H9 (cell line): ENCODE measurements around the gene PCCA. TPM values are rescaled to one million over a fixed set of nuclear protein-coding genes. Genes with fewer than 3 reads are reported as not detected.
"Not testable (repeated sequence)": the region's sequence is repeated elsewhere in the genome, so short reads cannot be mapped to it uniquely, and the experiment has no call there.

Experiments used
- DNase-seq: peaks from one replicate; pipeline ENCODE4 v3.0.0-alpha.2; 2017
- H2AFZ ChIP-seq: one replicate; pipeline ENCODE4 v1.6.1; 2013; ENCODE audit warnings: mild to moderate bottlenecking, low read length, control low read depth, moderate library complexity
- H2AK5ac ChIP-seq: 2 replicates; pipeline ENCODE4 v1.6.1; 2013; ENCODE audit warnings: low read length, control low read depth, mixed read lengths; ENCODE audit not compliant: insufficient read length
- H2BK120ac ChIP-seq: one replicate; pipeline ENCODE4 v1.6.1; 2013; ENCODE audit warnings: low read depth, mild to moderate bottlenecking, low read length, control low read depth, inconsistent platforms; ENCODE audit not compliant: poor library complexity, severe bottlenecking
- H2BK12ac ChIP-seq: 2 replicates; pipeline ENCODE4 v1.6.1; 2013; ENCODE audit warnings: low read length, control low read depth, mixed read lengths, low read depth; ENCODE audit not compliant: insufficient read length
- H2BK15ac ChIP-seq: 2 replicates; pipeline ENCODE4 v1.6.1; 2013; ENCODE audit warnings: low read depth, low read length, control low read depth
- H2BK20ac ChIP-seq: one replicate; pipeline ENCODE4 v1.6.1; 2013; ENCODE audit warnings: low read depth, mild to moderate bottlenecking, low read length, control low read depth, inconsistent platforms; ENCODE audit not compliant: poor library complexity, severe bottlenecking
- H2BK5ac ChIP-seq: 2 replicates; pipeline ENCODE4 v1.6.1; 2013; ENCODE audit warnings: low read length, control low read depth, mixed read lengths; ENCODE audit not compliant: insufficient read length
- H3K14ac ChIP-seq: 2 replicates; pipeline ENCODE4 v1.6.1; 2013; ENCODE audit warnings: low read length, control low read depth; ENCODE audit not compliant: insufficient read depth
- H3K18ac ChIP-seq: 2 replicates; pipeline ENCODE4 v1.6.1; 2013; ENCODE audit warnings: low read depth, mild to moderate bottlenecking, mixed read lengths, low read length, control low read depth; ENCODE audit not compliant: insufficient read length
- H3K23ac ChIP-seq: 2 replicates; pipeline ENCODE4 v1.6.1; 2013; ENCODE audit warnings: low read length, control low read depth, mixed read lengths, low read depth; ENCODE audit not compliant: insufficient read length
- H3K23me2 ChIP-seq: 2 replicates; pipeline ENCODE4 v1.6.1; 2013; ENCODE audit warnings: low read depth, mild to moderate bottlenecking, mixed read lengths, low read length, control low read depth; ENCODE audit not compliant: insufficient read length, poor library complexity, severe bottlenecking
- H3K27ac ChIP-seq: 2 replicates; pipeline ENCODE4 v1.5.1; 2013; ENCODE audit warnings: low read length, control low read depth, mixed read lengths, low read depth; ENCODE audit not compliant: insufficient read length
- H3K27me3 ChIP-seq: 2 replicates; pipeline ENCODE4 v1.6.1; 2013; ENCODE audit warnings: low read length, control low read depth, inconsistent platforms; ENCODE audit not compliant: insufficient read depth
- H3K4ac ChIP-seq: 2 replicates; pipeline ENCODE4 v1.6.1; 2013; ENCODE audit warnings: low read depth, mild to moderate bottlenecking, control low read depth, inconsistent platforms, low read length, moderate library complexity
- H3K4me1 ChIP-seq: 2 replicates; pipeline ENCODE4 v1.6.1; 2013; ENCODE audit warnings: low read length, control low read depth, inconsistent platforms; ENCODE audit not compliant: insufficient read depth
- H3K4me2 ChIP-seq: 2 replicates; pipeline ENCODE4 v1.6.1; 2013; ENCODE audit warnings: low read length, control low read depth, mixed read lengths; ENCODE audit not compliant: insufficient read length, insufficient read depth
- H3K56ac ChIP-seq: 2 replicates; pipeline ENCODE4 v1.6.1; 2013; ENCODE audit warnings: low read depth, mild to moderate bottlenecking, mixed read lengths, low read length, control low read depth; ENCODE audit not compliant: insufficient read length
- H3K79me1 ChIP-seq: 2 replicates; pipeline ENCODE4 v1.6.1; 2013; ENCODE audit warnings: low read depth, mild to moderate bottlenecking, moderate library complexity, low read length, control low read depth, inconsistent platforms; ENCODE audit not compliant: insufficient read depth, poor library complexity, severe bottlenecking
- H3K79me2 ChIP-seq: 2 replicates; pipeline ENCODE4 v1.6.1; 2013; ENCODE audit warnings: low read length, control low read depth, inconsistent platforms; ENCODE audit not compliant: insufficient read depth
- H3K9ac ChIP-seq: 2 replicates; pipeline ENCODE4 v1.6.1; 2013; ENCODE audit warnings: low read length, control low read depth, mixed read lengths; ENCODE audit not compliant: insufficient read length; ENCODE audit errors: extremely low read depth
- H3K9me3 ChIP-seq: one replicate; pipeline ENCODE4 v1.6.1; 2013; ENCODE audit warnings: low read depth, low read length, inconsistent platforms; ENCODE audit not compliant: control insufficient read depth
- H3T11ph ChIP-seq: one replicate; pipeline ENCODE4 v1.6.1; 2013; ENCODE audit warnings: mild to moderate bottlenecking, low read length, control low read depth, inconsistent platforms
- H4K20me1 ChIP-seq: one replicate; pipeline ENCODE4 v1.6.1; 2013; ENCODE audit not compliant: control insufficient read depth, insufficient read length, insufficient read depth
- H4K5ac ChIP-seq: 2 replicates; pipeline ENCODE4 v1.6.1; 2013; ENCODE audit warnings: low read depth, mild to moderate bottlenecking, mixed read lengths, low read length, control low read depth; ENCODE audit not compliant: insufficient read length
- H4K8ac ChIP-seq: replicated peaks from 2 replicates; pipeline ENCODE4 v1.6.1; 2013; ENCODE audit warnings: low read length, control low read depth, mixed read lengths, low read depth; ENCODE audit not compliant: insufficient read length
- H4K91ac ChIP-seq: 2 replicates; pipeline ENCODE4 v1.6.1; 2013; ENCODE audit warnings: low read depth, mild to moderate bottlenecking, moderate library complexity, mixed read lengths, low read length, control low read depth; ENCODE audit not compliant: insufficient read length
- H3K27ac Mint-ChIP-seq, 3 experiments: 2 replicates in 2 of 3; 3 replicates in 1 of 3; pipeline ENCODE4 v1.8.0; 2020 to 2021; ENCODE audit warnings: mixed read lengths in 3 of 3, mild to moderate bottlenecking in 1 of 3, moderate library complexity in 1 of 3
- H3K27me3 Mint-ChIP-seq: 2 replicates; pipeline ENCODE4 v1.8.0; 2021; ENCODE audit warnings: low read depth, mild to moderate bottlenecking, moderate library complexity, mixed read lengths
- H3K36me3 Mint-ChIP-seq, 3 experiments: 2 replicates in 2 of 3; 3 replicates in 1 of 3; pipeline ENCODE4 v1.8.0; 2020 to 2021; ENCODE audit warnings: low read depth in 3 of 3, mixed read lengths in 3 of 3; ENCODE audit not compliant: insufficient read depth in 1 of 3
- H3K4me1 Mint-ChIP-seq, 2 experiments: 2 replicates each; pipeline ENCODE4 v1.8.0; 2020; ENCODE audit warnings: mixed read lengths in 2 of 2
- H3K4me3 Mint-ChIP-seq, 2 experiments: 2 replicates in 1 of 2; 3 replicates in 1 of 2; pipeline ENCODE4 v1.8.0; 2020 to 2021; ENCODE audit warnings: mild to moderate bottlenecking in 2 of 2, mixed read lengths in 2 of 2, moderate library complexity in 1 of 2
- H3K9me3 Mint-ChIP-seq, 2 experiments: 2 replicates in 1 of 2; 3 replicates in 1 of 2; pipeline ENCODE4 v1.8.0; 2020; ENCODE audit warnings: mild to moderate bottlenecking in 2 of 2, mixed read lengths in 2 of 2, moderate library complexity in 1 of 2
- CTCF ChIP-seq: fragments of 200-600 bp; sonication (generic); conservative IDR thresholded peaks from 3 replicates; pipeline ENCODE4 v1.8.0; 2021; ENCODE audit warnings: antibody characterized with exemption, mild to moderate bottlenecking
- WGBS: extraction: QIAGEN DNeasy Blood & Tissue Kit; methylation state at CpG from one replicate; pipeline ENCODE4 v1.1.7; 2013; ENCODE audit warnings: missing lambda C conversion rate, low lambda C conversion rate, mixed read lengths; ENCODE audit not compliant: insufficient read length; ENCODE audit errors: extremely low coverage; 5-methylcytosine and 5-hydroxymethylcytosine counted together
- total RNA-seq: library from RNA; stranded (reverse); gene quantifications from 2 replicates; pipeline ENCODE4 v1.2.1, GENCODE V29; 2021

PCCA gene
- total RNA-seq, 1 experiment from 2014 or later: 56.5 TPM

DNA sequence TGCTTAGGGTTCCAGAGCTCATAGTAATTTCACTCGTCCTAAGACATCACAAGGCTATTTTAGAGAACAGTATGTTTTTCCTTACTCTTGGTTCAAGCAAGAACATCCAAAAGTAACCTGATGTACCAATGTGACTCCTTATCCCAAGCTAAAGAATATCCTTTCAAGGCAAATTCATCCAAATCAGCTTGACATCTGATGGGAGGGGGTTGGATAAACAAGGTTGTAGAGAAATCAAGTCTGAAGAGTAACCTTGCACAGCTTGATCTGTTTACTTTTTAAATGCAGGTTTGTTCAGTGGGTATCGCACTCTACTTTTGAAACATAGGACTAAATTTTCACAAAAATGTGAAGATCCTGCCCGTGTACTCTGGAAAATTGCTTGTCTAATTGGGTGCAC, 298.5 kb downstream of the PCCA start:
- Histone ChIP-seq H3K14ac (no peak overlapping the region), H3K9ac (no peak overlapping the region), H3K18ac (no peak overlapping the region), H2AFZ (no peak overlapping the region), H3K79me1 (no peaks in the 10 kb centered on the region), H3K23me2 (no peaks in the 10 kb centered on the region), H3T11ph (no peak overlapping the region), H3K27ac (no peak overlapping the region), H4K20me1 (no peaks in the 10 kb centered on the region), H4K5ac (no peak overlapping the region), H3K79me2 (no peaks in the 10 kb centered on the region), H3K9me3 (no peaks in the 10 kb centered on the region), H4K91ac (no peak overlapping the region), H3K27me3 (no peaks in the 10 kb centered on the region), H2AK5ac (no peak overlapping the region), H3K4me2 (no peak overlapping the region), H3K4me1 (no peaks in the 10 kb centered on the region), H3K4ac (no peak overlapping the region), H2BK12ac (no peak overlapping the region), H2BK20ac (no peak overlapping the region), H3K23ac (no peak overlapping the region), H2BK15ac (no peak overlapping the region), H4K8ac (no peak overlapping the region), H2BK120ac (no peak overlapping the region), H2BK5ac (no peak overlapping the region), H3K56ac (no peak overlapping the region)
- H3K27me3 Mint-ChIP-seq: no peaks in the 10 kb centered on the region
- H3K4me1 Mint-ChIP-seq: peaks cover 7 to 9% of the 10 kb centered on the region in 2 experiments
- peaks cover 0 to 13% (median 10%) of the 10 kb centered on the region in 3 experiments; a peak in 4 of 7 replicates for H3K36me3 Mint-ChIP-seq
- WGBS: no CpG with 5 or more reads among the region's 3 CpGs
- no peak overlapping the region; a peak in 1 of 7 replicates for H3K27ac Mint-ChIP-seq
- no peak overlapping the region for H3K4me3 Mint-ChIP-seq
- no peak for DNase-seq
- no peak for TF ChIP-seq CTCF
- H3K9me3 Mint-ChIP-seq: no peaks in the 10 kb centered on the region

DNA sequence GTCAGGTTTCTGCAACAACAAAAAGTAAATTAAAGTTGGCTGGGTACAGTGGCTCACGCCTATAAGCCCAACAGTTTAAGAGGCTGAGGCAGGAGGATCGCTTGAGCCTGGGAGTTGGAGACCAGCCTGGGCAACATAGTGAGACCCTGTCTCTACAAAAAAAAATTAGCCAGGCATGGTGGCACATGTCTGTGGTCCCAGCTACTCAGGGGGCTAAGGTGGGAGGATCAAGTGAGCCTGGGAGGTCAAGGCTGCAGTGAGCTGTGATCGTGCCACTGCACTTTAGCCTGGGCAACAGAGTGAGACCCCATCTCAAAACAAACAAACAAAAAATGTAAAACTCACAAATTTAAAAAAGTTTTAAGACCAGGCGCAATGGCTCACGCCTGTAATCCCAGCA, 299.3 kb downstream of the PCCA start:
- H3K4me1 Mint-ChIP-seq, H2BK120ac ChIP-seq, H4K91ac ChIP-seq, H3K27ac Mint-ChIP-seq, H3K56ac ChIP-seq, H3K9me3 ChIP-seq, H3K9ac ChIP-seq, H3K27me3 Mint-ChIP-seq, H3K27me3 ChIP-seq, H2AFZ ChIP-seq, H3K4me1 ChIP-seq, H4K5ac ChIP-seq, H2BK12ac ChIP-seq, H2BK5ac ChIP-seq, H3K4ac ChIP-seq, H3T11ph ChIP-seq, H3K18ac ChIP-seq, H2BK20ac ChIP-seq, H3K23me2 ChIP-seq, H3K27ac ChIP-seq, H3K23ac ChIP-seq, DNase-seq, H3K79me2 ChIP-seq, H4K8ac ChIP-seq, H4K20me1 ChIP-seq, H3K4me3 Mint-ChIP-seq, H3K14ac ChIP-seq, H2AK5ac ChIP-seq, H2BK15ac ChIP-seq, H3K79me1 ChIP-seq, H3K9me3 Mint-ChIP-seq, H3K4me2 ChIP-seq: not testable (repeated sequence)
- H3K36me3 Mint-ChIP-seq: peaks cover 0 to 15% (median 10%) of the 10 kb centered on the region in 3 experiments; a peak in 4 of 7 replicates
- WGBS: no CpG with 5 or more reads among the region's 5 CpGs
